Measurements from ENCODE around the gene ADAMTSL4. TPM values are rescaled to one million over a fixed set of nuclear protein-coding genes. Genes with fewer than 3 reads are reported as not detected.
"Not testable (repeated sequence)": the region's sequence is repeated elsewhere in the genome, so short reads cannot be mapped to it uniquely, and the experiment has no call there.

The ADAMTSL4 gene
- total RNA-seq, 1 donor from 2014 or later, result 6.7 TPM

DNA sequence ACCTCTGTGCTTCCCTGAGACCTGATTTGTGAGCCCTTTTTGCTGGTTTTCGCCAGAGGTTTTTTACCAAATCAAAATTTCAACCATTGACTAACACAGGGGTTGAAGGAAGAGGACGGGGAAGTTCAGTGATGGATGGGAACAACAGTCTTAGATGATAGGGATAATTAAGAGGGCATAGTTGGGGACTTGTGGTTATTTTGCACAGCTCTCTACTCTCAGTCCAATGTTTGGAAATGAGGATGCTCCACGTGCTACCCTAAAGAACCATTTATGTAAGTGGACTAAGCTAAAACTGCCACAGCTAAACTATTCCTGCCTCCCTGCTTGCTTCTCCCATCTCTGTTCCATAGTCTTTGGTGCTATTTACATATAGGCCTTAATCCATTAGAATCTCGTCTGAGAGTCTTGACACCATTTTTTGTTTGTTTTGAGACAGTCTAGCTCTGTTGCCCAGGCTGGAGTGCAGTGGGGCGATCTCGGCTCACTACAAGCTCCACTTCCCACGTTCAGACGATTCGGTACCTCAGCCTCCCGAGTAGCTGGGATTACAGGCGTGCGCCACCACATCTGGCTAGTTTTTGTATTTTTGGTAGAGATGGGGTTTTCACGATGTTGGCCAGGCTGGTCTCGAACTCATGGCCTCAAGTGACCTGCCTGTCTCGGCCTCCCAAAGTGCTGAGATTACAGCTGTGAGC is 30.9 kb downstream of the ADAMTSL4 start:
- FAIRE-seq, result no peak
- H3K27ac ChIP-seq (ENCODE audit: low read depth, low read length), result peak overlapping the region; percentile 83

DNA sequence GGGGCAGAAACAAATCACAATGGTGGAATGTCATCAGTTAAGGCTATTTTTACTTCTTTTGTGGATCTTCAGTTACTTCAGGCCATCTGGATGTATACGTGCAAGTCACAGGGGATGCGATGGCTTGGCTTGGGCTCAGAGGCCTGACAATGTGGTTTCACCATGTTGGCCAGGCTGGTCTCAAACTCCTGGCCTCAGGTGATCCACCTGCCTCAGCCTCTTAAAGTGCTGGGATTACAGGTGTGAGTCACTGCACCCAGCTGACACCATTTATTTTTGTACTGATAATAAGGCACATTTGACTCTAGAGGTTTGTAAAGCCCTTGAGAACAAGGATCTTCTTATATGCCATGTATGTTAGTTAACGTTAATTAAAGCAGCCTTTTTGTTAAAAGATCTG is 31.8 kb downstream of the ADAMTSL4 start:
- Mint-ChIP-seq H3K36me3 (ENCODE audit: low read depth, unreplicated experiment) (peaks cover 26% of the 10 kb centered on the region), H3K4me3 (ENCODE audit: unreplicated experiment) (peak overlapping the region; percentile 81), H3K27ac (ENCODE audit: unreplicated experiment) (peak overlapping the region; percentile 98)
- H3K9me3 ChIP-seq (ENCODE audit: insufficient read depth, low read depth, low read length); H3K27me3 Mint-ChIP-seq (ENCODE audit: low read depth, unreplicated experiment); H3K27me3 ChIP-seq (ENCODE audit: insufficient read depth, low read length); DNase-seq (ENCODE audit: low read depth); H3K9ac ChIP-seq (ENCODE audit: low read length); H2AFZ ChIP-seq (ENCODE audit: low read depth, low read length); H3K27ac ChIP-seq (ENCODE audit: low read depth, low read length); FAIRE-seq; H3K4me1 Mint-ChIP-seq (ENCODE audit: low read depth, unreplicated experiment); H3K4me3 ChIP-seq (ENCODE audit: insufficient read depth, low read depth, low read length); H3K4me2 ChIP-seq (ENCODE audit: low read length); H3K9me3 Mint-ChIP-seq (ENCODE audit: unreplicated experiment); H3K4me1 ChIP-seq (ENCODE audit: insufficient read depth, low read length): not testable (repeated sequence)
- H4K20me1 ChIP-seq (ENCODE audit: insufficient read depth, low read length), result peaks cover 31% of the 10 kb centered on the region
- H3K36me3 ChIP-seq (ENCODE audit: insufficient read depth, low read length), result peaks cover 24% of the 10 kb centered on the region
- peaks cover 46% of the 10 kb centered on the region for H3K79me2 ChIP-seq (ENCODE audit: insufficient read depth, low read length)

More for the DNA sequence above, 30.9 kb downstream of the ADAMTSL4 start:
- Mint-ChIP-seq H3K36me3 (ENCODE audit: low read depth, unreplicated experiment) (peaks cover 34% of the 10 kb centered on the region), H3K27ac (ENCODE audit: unreplicated experiment) (peak overlapping the region; percentile 98), H3K27me3 (ENCODE audit: low read depth, unreplicated experiment) (no peaks in the 10 kb centered on the region), H3K9me3 (ENCODE audit: unreplicated experiment) (no peaks in the 10 kb centered on the region), H3K4me3 (ENCODE audit: unreplicated experiment) (peak overlapping the region; percentile 81), H3K4me1 (ENCODE audit: low read depth, unreplicated experiment) (peaks cover 2% of the 10 kb centered on the region)
- H2AFZ ChIP-seq (ENCODE audit: low read depth, low read length), result peak overlapping the region; percentile 48
- no peak for DNase-seq (ENCODE audit: low read depth)
- H3K4me3 ChIP-seq (ENCODE audit: insufficient read depth, low read depth, low read length), result peak overlapping the region; percentile 61
- peak overlapping the region; percentile 87 for H3K9ac ChIP-seq (ENCODE audit: low read length)
- TF ChIP-seq EZH2 (IDR thresholded peaks at IDR 0.05; ENCODE audit: insufficient read depth, low read length), result no peak
- peaks cover 17% of the 10 kb centered on the region for H3K4me1 ChIP-seq (ENCODE audit: insufficient read depth, low read length)
- H3K36me3 ChIP-seq (ENCODE audit: insufficient read depth, low read length), result peaks cover 33% of the 10 kb centered on the region
- H3K4me2 ChIP-seq (ENCODE audit: low read length), result peak overlapping the region; percentile 83
- peaks cover 40% of the 10 kb centered on the region for H4K20me1 ChIP-seq (ENCODE audit: insufficient read depth, low read length)
- no peaks in the 10 kb centered on the region for H3K27me3 ChIP-seq (ENCODE audit: insufficient read depth, low read length)
- no peaks in the 10 kb centered on the region for H3K9me3 ChIP-seq (ENCODE audit: insufficient read depth, low read depth, low read length)
- H3K79me2 ChIP-seq (ENCODE audit: insufficient read depth, low read length), result peaks cover 54% of the 10 kb centered on the region

DNA sequence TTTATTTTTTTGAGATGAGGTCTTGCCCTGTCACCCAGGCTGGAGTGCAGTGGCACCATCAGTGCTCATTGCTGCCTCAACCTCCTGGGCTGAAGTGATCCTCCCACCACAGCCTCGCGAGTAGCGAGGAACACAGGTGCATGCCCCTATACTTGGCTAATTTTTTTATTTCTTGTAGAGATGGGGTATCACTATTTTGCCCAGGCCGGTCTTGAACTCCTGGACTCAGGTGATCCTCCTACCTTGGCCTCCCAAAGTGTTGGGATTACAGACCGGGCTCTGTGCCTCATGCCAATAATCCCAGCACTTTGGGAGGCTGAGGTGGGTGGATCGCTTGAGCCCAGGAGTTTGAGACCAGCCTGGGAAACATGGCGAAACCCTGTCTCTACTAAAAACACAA is 32.2 kb downstream of the ADAMTSL4 start:
- not testable (repeated sequence) for H3K9me3 Mint-ChIP-seq (ENCODE audit: unreplicated experiment); DNase-seq (ENCODE audit: low read depth); H3K27ac ChIP-seq (ENCODE audit: low read depth, low read length); FAIRE-seq; H2AFZ ChIP-seq (ENCODE audit: low read depth, low read length); H3K4me1 ChIP-seq (ENCODE audit: insufficient read depth, low read length); H3K4me3 ChIP-seq (ENCODE audit: insufficient read depth, low read depth, low read length); H3K27me3 Mint-ChIP-seq (ENCODE audit: low read depth, unreplicated experiment); H3K27me3 ChIP-seq (ENCODE audit: insufficient read depth, low read length); H3K9me3 ChIP-seq (ENCODE audit: insufficient read depth, low read depth, low read length); H3K4me2 ChIP-seq (ENCODE audit: low read length); H3K4me1 Mint-ChIP-seq (ENCODE audit: low read depth, unreplicated experiment); H3K4me3 Mint-ChIP-seq (ENCODE audit: unreplicated experiment); H3K9ac ChIP-seq (ENCODE audit: low read length); H3K27ac Mint-ChIP-seq (ENCODE audit: unreplicated experiment)
- peaks cover 26% of the 10 kb centered on the region for H4K20me1 ChIP-seq (ENCODE audit: insufficient read depth, low read length)
- peaks cover 41% of the 10 kb centered on the region for H3K79me2 ChIP-seq (ENCODE audit: insufficient read depth, low read length)
- H3K36me3 Mint-ChIP-seq (ENCODE audit: low read depth, unreplicated experiment), result peaks cover 22% of the 10 kb centered on the region
- peaks cover 20% of the 10 kb centered on the region for H3K36me3 ChIP-seq (ENCODE audit: insufficient read depth, low read length)

DNA sequence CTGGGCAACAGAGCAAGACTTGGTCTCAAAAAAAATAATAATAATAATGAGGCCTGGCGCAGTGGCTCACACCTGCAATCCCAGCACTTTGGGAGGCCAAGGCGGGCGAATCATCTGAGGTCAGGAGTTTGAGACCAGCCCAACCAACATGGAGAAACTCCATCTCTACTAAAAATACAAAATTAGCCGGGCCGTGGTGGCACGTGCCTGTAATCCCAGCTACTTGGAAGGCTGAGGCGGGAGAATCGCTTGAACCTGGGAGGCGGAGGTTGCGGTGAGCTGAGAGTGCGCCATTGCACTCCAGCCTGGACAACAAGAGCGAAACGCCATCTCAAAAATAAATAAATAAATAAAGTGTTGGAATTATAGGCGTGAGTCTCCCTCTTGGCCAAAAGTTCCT is 32.8 kb downstream of the ADAMTSL4 start:
- H3K4me2 ChIP-seq (ENCODE audit: low read length); H3K27ac Mint-ChIP-seq (ENCODE audit: unreplicated experiment); FAIRE-seq: not testable (repeated sequence)

More for the DNA sequence above, 32.8 kb downstream of the ADAMTSL4 start:
- not testable (repeated sequence) for H3K27me3 Mint-ChIP-seq (ENCODE audit: low read depth, unreplicated experiment); H3K4me3 Mint-ChIP-seq (ENCODE audit: unreplicated experiment); H3K4me1 ChIP-seq (ENCODE audit: insufficient read depth, low read length); H3K9ac ChIP-seq (ENCODE audit: low read length); H2AFZ ChIP-seq (ENCODE audit: low read depth, low read length); H3K9me3 Mint-ChIP-seq (ENCODE audit: unreplicated experiment); H3K4me3 ChIP-seq (ENCODE audit: insufficient read depth, low read depth, low read length); H3K9me3 ChIP-seq (ENCODE audit: insufficient read depth, low read depth, low read length); H3K27me3 ChIP-seq (ENCODE audit: insufficient read depth, low read length); H3K4me1 Mint-ChIP-seq (ENCODE audit: low read depth, unreplicated experiment); H3K27ac ChIP-seq (ENCODE audit: low read depth, low read length); DNase-seq (ENCODE audit: low read depth)
- H3K79me2 ChIP-seq (ENCODE audit: insufficient read depth, low read length), result peaks cover 36% of the 10 kb centered on the region
- peaks cover 18% of the 10 kb centered on the region for H3K36me3 Mint-ChIP-seq (ENCODE audit: low read depth, unreplicated experiment)
- H3K36me3 ChIP-seq (ENCODE audit: insufficient read depth, low read length), result peaks cover 14% of the 10 kb centered on the region
- H4K20me1 ChIP-seq (ENCODE audit: insufficient read depth, low read length), result peaks cover 21% of the 10 kb centered on the region

Measured in astrocyte (in vitro differentiated cells and primary cell).